ENCODE results near the gene TTLL11. TPM values are rescaled to one million over a fixed set of nuclear protein-coding genes. Genes with fewer than 3 reads are reported as not detected.

TTLL11 gene
- polyA plus RNA-seq, 1 donor from 2014 or later = 8.0 TPM

GRCh38 chr9:121979736-121980135, 113.4 kb downstream of the TTLL11 start:
- Histone ChIP-seq H3K79me2 (replicated peaks; ENCODE audit: insufficient read depth, low read length) (no peaks in the 10 kb centered on the region), H3K27me3 (ENCODE audit: insufficient read depth, low read depth, low read length) (no peaks in the 10 kb centered on the region), H3K9ac (ENCODE audit: low read length) (no peak overlapping the region), H4K20me1 (ENCODE audit: insufficient read depth) (no peaks in the 10 kb centered on the region), H3K27ac (ENCODE audit: low read length) (no peak overlapping the region), H3K4me2 (ENCODE audit: low read length) (no peak overlapping the region), H3F3A (ENCODE audit: insufficient read depth, low read length, poor library complexity, severe bottlenecking) (no peaks in the 10 kb centered on the region), H3K9me3 (ENCODE audit: low read length) (no peaks in the 10 kb centered on the region), H2AFZ (ENCODE audit: low read depth, low read length) (no peak overlapping the region), H3K36me3 (ENCODE audit: insufficient read depth, low read length) (no peaks in the 10 kb centered on the region), H3K4me3 (ENCODE audit: low read length) (no peak overlapping the region), H3K9me2 (ENCODE audit: insufficient read depth, low read length) (no peaks in the 10 kb centered on the region)
- TF ChIP-seq RAD21 (conservative IDR thresholded peaks at IDR 0.05) = no peak
- TF ChIP-seq REST (IDR thresholded peaks at IDR 0.05; ENCODE audit: borderline replicate concordance) = no peak
- no peak for TF ChIP-seq CTCF (IDR thresholded peaks at IDR 0.05; ENCODE audit: poor library complexity, severe bottlenecking)
- TF ChIP-seq POLR2AphosphoS5 (IDR thresholded peaks at IDR 0.05) = no peak
- TF ChIP-seq MXI1 (conservative IDR thresholded peaks at IDR 0.05; ENCODE audit: poor library complexity, severe bottlenecking) = no peak
- no peak for TF ChIP-seq TAF1 (IDR thresholded peaks at IDR 0.05; ENCODE audit: low read depth)
- TF ChIP-seq SMC3 (conservative IDR thresholded peaks at IDR 0.05; ENCODE audit: poor library complexity) = no peak
- TF ChIP-seq EZH2 (IDR thresholded peaks at IDR 0.05; ENCODE audit: borderline replicate concordance, insufficient read depth, low read length, poor library complexity, severe bottlenecking) = no peak
- no peak for TF ChIP-seq EP300 (conservative IDR thresholded peaks at IDR 0.05; ENCODE audit: poor library complexity, severe bottlenecking)

- Histone ChIP-seq H3K27ac (ENCODE audit: low read length) (no peak overlapping the region), H3F3A (ENCODE audit: insufficient read depth, low read length, poor library complexity, severe bottlenecking) (no peaks in the 10 kb centered on the region), H3K9ac (ENCODE audit: low read length) (no peak overlapping the region), H3K79me2 (replicated peaks; ENCODE audit: insufficient read depth, low read length) (no peaks in the 10 kb centered on the region), H3K4me3 (ENCODE audit: low read length) (no peak overlapping the region), H4K20me1 (ENCODE audit: insufficient read depth) (no peaks in the 10 kb centered on the region), H3K36me3 (ENCODE audit: insufficient read depth, low read length) (no peaks in the 10 kb centered on the region), H3K9me2 (ENCODE audit: insufficient read depth, low read length) (no peaks in the 10 kb centered on the region), H3K4me2 (ENCODE audit: low read length) (no peak overlapping the region), H3K27me3 (ENCODE audit: insufficient read depth, low read depth, low read length) (no peaks in the 10 kb centered on the region), H3K9me3 (ENCODE audit: low read length) (no peaks in the 10 kb centered on the region), H2AFZ (ENCODE audit: low read depth, low read length) (no peak overlapping the region)
- TF ChIP-seq EP300 (conservative IDR thresholded peaks at IDR 0.05; ENCODE audit: poor library complexity, severe bottlenecking) (no peak), TAF1 (IDR thresholded peaks at IDR 0.05; ENCODE audit: low read depth) (no peak), EZH2 (IDR thresholded peaks at IDR 0.05; ENCODE audit: borderline replicate concordance, insufficient read depth, low read length, poor library complexity, severe bottlenecking) (no peak), POLR2AphosphoS5 (IDR thresholded peaks at IDR 0.05) (no peak), SMC3 (conservative IDR thresholded peaks at IDR 0.05; ENCODE audit: poor library complexity) (no peak), CTCF (IDR thresholded peaks at IDR 0.05; ENCODE audit: poor library complexity, severe bottlenecking) (no peak), MXI1 (conservative IDR thresholded peaks at IDR 0.05; ENCODE audit: poor library complexity, severe bottlenecking) (no peak), REST (IDR thresholded peaks at IDR 0.05; ENCODE audit: borderline replicate concordance) (no peak), RAD21 (conservative IDR thresholded peaks at IDR 0.05) (no peak)
These were observed 116.4 kb downstream of the TTLL11 start for GRCh38 chr9:121976751-121977150.
